ENCODE data around the gene GPR153. TPM values are rescaled to one million over a fixed set of nuclear protein-coding genes. Genes with fewer than 3 reads are reported as not detected.

Gene GPR153
- total RNA-seq, 1 donor from 2014 or later: 16.6 TPM

- DNase-seq (no peak), ATAC-seq (no peak)
- no peaks in the 10 kb centered on the region for H3K9me3 ChIP-seq
- no peaks in the 10 kb centered on the region for H3K36me3 ChIP-seq
- peaks cover 11% of the 10 kb centered on the region for H3K4me1 ChIP-seq
- intact Hi-C loops (cut with DNase I): no loop called here
- no peak overlapping the region for H3K4me3 ChIP-seq
- no peaks in the 10 kb centered on the region for H3K27me3 ChIP-seq (ENCODE audit: low read depth)
- H3K27ac ChIP-seq: no peak overlapping the region
- TF ChIP-seq, protein P1, sequence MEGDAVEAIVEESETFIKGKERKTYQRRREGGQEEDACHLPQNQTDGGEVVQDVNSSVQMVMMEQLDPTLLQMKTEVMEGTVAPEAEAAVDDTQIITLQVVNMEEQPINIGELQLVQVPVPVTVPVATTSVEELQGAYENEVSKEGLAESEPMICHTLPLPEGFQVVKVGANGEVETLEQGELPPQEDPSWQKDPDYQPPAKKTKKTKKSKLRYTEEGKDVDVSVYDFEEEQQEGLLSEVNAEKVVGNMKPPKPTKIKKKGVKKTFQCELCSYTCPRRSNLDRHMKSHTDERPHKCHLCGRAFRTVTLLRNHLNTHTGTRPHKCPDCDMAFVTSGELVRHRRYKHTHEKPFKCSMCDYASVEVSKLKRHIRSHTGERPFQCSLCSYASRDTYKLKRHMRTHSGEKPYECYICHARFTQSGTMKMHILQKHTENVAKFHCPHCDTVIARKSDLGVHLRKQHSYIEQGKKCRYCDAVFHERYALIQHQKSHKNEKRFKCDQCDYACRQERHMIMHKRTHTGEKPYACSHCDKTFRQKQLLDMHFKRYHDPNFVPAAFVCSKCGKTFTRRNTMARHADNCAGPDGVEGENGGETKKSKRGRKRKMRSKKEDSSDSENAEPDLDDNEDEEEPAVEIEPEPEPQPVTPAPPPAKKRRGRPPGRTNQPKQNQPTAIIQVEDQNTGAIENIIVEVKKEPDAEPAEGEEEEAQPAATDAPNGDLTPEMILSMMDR (IDR thresholded peaks at IDR 0.05): no peak
These were observed 18.2 kb upstream of the GPR153 start for GRCh38 chr1:6279066-6279465.

DNA sequence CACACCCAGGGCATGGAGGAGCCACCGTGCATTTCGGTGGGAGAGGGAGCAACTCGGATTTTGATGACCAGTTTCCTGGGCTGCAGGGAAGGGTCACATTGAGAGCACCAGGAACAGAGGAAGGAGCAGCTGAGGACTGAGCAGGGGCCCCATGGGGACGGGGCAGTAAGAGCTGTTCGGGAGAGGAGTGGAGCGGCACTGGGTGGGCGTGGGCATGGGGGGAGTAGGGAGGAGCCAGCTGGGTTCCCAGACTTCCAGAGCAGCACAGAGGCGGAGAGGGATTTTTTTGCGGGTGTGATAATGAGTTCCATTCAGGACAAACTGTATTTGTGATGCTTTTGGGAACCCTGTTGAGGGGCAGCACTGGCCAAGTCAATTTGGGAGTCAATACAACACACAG, 17.4 kb upstream of the GPR153 start:
- no peaks in the 10 kb centered on the region for H3K27me3 ChIP-seq (ENCODE audit: low read depth)
- DNase-seq (no peak), ATAC-seq (no peak)
- H3K9me3 ChIP-seq: no peaks in the 10 kb centered on the region
- H3K4me3 ChIP-seq: no peak overlapping the region
- peaks cover 11% of the 10 kb centered on the region for H3K4me1 ChIP-seq
- TF ChIP-seq, protein P1 (IDR thresholded peaks at IDR 0.05): no peak
- no peaks in the 10 kb centered on the region for H3K36me3 ChIP-seq
- no peak overlapping the region for H3K27ac ChIP-seq
- intact Hi-C loops (cut with DNase I): no loop called here

GRCh38 chr1:6276811-6277555, 16.1 kb upstream of the GPR153 start:
- no peak for ATAC-seq
- no peak overlapping the region for H3K4me3 ChIP-seq
- H3K36me3 ChIP-seq: no peaks in the 10 kb centered on the region
- TF ChIP-seq, protein P1 (IDR thresholded peaks at IDR 0.05): no peak
- no peaks in the 10 kb centered on the region for H3K27me3 ChIP-seq (ENCODE audit: low read depth)
- intact Hi-C loops (cut with DNase I): no loop called here
- H3K27ac ChIP-seq: no peak overlapping the region
- H3K4me1 ChIP-seq: peaks cover 11% of the 10 kb centered on the region
- DNase-seq: no peak
- H3K9me3 ChIP-seq: no peaks in the 10 kb centered on the region

- ATAC-seq (peak in 1 of 2 donors; percentile 4), DNase-seq (no peak)
- TF ChIP-seq, protein P1 (IDR thresholded peaks at IDR 0.05): no peak
- Histone ChIP-seq H3K4me3 (peak overlapping the region; percentile 11), H3K27me3 (ENCODE audit: low read depth) (no peaks in the 10 kb centered on the region), H3K9me3 (no peaks in the 10 kb centered on the region), H3K4me1 (peaks cover 11% of the 10 kb centered on the region), H3K27ac (peak overlapping the region; percentile 60), H3K36me3 (no peaks in the 10 kb centered on the region)
- intact Hi-C loops (cut with DNase I): no loop called here
These were observed 15.2 kb upstream of the GPR153 start for GRCh38 chr1:6275826-6276782.

DNA sequence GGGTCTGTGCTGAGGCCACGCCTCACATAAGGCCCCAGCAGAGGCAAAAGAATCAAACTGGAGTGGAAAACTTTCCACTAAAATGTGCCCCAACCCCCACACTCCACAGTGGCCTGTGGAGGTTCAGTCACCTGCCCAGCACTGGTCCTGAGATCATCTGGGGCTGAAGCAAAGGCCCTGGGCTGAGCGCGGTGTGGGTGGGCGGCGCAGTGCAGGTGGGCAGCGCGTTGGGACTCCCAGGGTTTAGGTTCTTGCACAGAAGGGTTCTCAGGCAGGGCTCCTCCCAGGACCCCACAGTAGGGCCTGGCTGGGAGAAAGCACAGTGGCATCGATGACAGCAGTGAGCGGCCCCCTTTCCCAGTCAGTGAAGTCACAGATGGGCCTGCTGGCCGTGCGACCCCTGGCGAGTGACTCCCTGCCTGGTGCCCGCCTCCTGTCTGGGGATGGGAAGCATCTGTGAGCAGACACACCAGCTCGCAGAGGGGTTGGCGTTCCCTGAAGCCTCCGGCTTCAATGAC, 13.8 kb upstream of the GPR153 start:
- DNase-seq: no peak
- TF ChIP-seq, protein P1 (IDR thresholded peaks at IDR 0.05): no peak
- H3K27me3 ChIP-seq (ENCODE audit: low read depth): no peaks in the 10 kb centered on the region
- no peaks in the 10 kb centered on the region for H3K36me3 ChIP-seq
- ATAC-seq: no peak
- H3K4me3 ChIP-seq: no peak overlapping the region
- intact Hi-C loops (cut with DNase I): no loop called here
- no peaks in the 10 kb centered on the region for H3K9me3 ChIP-seq
- no peak overlapping the region for H3K27ac ChIP-seq
- H3K4me1 ChIP-seq: peaks cover 11% of the 10 kb centered on the region
